Measurements from ENCODE around the gene FAM9C.

DNA sequence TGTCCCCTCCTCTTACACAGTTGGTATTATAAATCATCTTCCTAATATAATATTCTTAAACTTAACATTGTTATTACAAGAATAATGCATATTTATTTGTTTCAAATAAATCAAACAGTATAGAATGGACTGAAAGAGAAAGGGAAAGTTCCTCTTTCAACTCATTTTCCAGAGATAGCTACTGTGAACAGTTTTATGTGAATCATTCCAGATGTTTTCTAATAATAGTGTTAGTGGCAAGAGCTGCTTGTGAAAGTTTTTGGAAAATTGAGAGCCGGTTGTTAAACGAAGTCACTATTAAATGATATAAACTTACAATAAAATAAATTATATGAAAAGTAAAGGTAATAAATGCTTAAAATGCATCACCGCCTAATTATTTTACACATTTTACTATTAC is 55.0 kb downstream of the FAM9C start:
- TF ChIP-seq CTCF (IDR thresholded peaks at IDR 0.05) (no peak), POLR2AphosphoS5 (IDR thresholded peaks at IDR 0.05) (no peak), POLR2A (IDR thresholded peaks at IDR 0.05) (no peak)

Measured in prostate gland (tissue), 2 donors.